Gastroesophageal sphincter (tissue), 3 donors: Measurements from ENCODE around the gene DSCAML1.

Experiments
- CTCF ChIP-seq, 4 experiments: fragments of 200-600 bp in 2 of 4; fragments of 450-650 bp in 2 of 4; sonication (generic) in 1 of 4; IDR thresholded peaks; one replicate each; pipeline ENCODE4 v1.5.1; 2017 to 2019; ENCODE audit warnings: antibody characterized with exemption in 4 of 4, mild to moderate bottlenecking in 2 of 4, moderate library complexity in 2 of 4
- POLR2A ChIP-seq, 2 donors: fragments of 450-650 bp; IDR thresholded peaks; one replicate each; pipeline ENCODE4 v1.6.1; 2017; ENCODE audit warnings: antibody characterized with exemption in 2 of 2, mild to moderate bottlenecking in 2 of 2, moderate library complexity in 1 of 2
- POLR2AphosphoS5 ChIP-seq: sonication (generic); formaldehyde crosslinking; IDR thresholded peaks from one replicate; pipeline ENCODE4 v1.6.1; 2017; ENCODE audit warnings: antibody characterized with exemption

GRCh38 chr11:117843666-117844484 lies 46.9 kb upstream of the DSCAML1 start:
- TF ChIP-seq CTCF (IDR thresholded peaks at IDR 0.05) (peak in 3 of 4 experiments; percentile 97 to 99 (median 99)), POLR2A (IDR thresholded peaks at IDR 0.05) (no peak), POLR2AphosphoS5 (peak; percentile 8)
